GM19023 (cell line): ENCODE measurements around the gene CLDN2.
"Not testable (repeated sequence)": the region's sequence is repeated elsewhere in the genome, so short reads cannot be mapped to it uniquely, and the experiment has no call there.

Experiments used
- ATAC-seq: cut with Tn5 transposase; IDR thresholded peaks from one replicate; pipeline ENCODE4 v1.9.1; 2021; ENCODE audit warnings: mild to moderate bottlenecking, moderate library complexity; ENCODE audit not compliant: unreplicated experiment

CLDN2 gene, protein sequence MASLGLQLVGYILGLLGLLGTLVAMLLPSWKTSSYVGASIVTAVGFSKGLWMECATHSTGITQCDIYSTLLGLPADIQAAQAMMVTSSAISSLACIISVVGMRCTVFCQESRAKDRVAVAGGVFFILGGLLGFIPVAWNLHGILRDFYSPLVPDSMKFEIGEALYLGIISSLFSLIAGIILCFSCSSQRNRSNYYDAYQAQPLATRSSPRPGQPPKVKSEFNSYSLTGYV

DNA sequence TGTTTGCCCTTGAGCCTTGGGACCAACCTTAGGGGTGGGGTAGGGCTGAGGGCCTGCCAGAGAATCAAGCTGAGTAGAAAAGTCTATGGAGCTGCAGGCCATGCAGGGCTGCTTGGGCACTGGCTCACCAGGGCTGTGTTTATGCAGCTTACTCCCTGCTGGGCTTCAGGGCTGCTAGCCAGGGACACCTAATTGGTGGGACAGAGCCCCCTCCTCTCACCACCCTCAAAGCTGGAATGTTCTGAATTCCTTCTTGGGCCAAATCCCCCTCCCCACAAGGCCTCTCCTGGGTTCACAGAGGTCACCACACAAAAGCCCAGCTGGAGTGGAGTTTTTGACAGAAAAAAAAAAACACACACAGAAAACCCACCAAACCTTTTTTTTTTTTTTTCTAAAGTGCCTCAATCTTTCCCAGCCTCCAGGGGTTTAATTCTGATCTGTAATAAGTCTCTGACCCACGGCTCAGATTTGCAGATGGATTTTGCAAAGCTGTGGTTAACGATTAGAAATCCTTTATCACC lies at the start of gene CLDN2:
Gene CLDN2, plus strand, starts transcription at position 471 of the 521 bp plus-strand sequence. CDS start 7,827 bp downstream, outside the sequence.
- no peak for ATAC-seq

GRCh38 chrX:106872796-106873195 lies 47.4 kb upstream of the CLDN2 start:
- not testable (repeated sequence) for ATAC-seq

- ATAC-seq: no peak
Measured at GRCh38 chrX:106874075-106874474, 46.1 kb upstream of the CLDN2 start.

DNA sequence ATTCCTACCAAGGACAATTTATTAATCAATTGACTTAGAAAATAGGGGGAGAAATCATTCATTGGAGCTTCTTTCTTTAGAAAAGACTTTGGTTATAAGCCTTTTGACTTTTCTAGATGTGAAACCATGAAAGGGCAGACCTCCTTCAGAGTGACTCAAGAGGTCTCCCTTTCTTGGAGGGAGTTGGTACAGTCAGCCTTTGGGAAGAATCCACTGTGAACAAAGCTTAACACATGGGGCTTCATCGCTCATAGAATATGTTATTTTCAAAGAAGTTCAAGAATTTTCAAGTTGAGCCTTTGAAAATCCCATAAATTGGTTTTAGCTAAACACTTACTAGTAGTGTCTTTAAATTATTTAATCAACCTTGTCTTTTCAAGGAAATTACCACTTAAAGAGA lies 45.1 kb upstream of the CLDN2 start:
- no peak for ATAC-seq

DNA sequence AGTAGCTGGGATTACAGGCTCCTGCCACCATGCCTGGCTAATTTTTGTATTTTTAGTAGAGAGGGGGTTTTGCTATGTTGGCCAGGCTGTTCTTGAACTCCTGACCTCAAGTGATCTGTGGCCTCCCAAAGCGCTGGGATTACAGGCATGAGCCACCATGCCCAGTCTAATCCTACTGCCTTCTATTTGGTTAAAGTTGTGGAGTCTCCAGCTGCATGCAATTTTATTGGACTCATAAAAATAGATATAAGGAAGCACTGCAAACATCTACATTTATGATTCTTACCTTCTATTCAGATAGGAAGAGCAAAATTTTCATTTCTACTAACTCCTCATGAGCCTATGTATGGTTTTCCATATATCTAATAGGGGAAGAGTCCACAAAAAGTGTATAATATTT lies 30.7 kb upstream of the CLDN2 start:
- ATAC-seq: no peak

DNA sequence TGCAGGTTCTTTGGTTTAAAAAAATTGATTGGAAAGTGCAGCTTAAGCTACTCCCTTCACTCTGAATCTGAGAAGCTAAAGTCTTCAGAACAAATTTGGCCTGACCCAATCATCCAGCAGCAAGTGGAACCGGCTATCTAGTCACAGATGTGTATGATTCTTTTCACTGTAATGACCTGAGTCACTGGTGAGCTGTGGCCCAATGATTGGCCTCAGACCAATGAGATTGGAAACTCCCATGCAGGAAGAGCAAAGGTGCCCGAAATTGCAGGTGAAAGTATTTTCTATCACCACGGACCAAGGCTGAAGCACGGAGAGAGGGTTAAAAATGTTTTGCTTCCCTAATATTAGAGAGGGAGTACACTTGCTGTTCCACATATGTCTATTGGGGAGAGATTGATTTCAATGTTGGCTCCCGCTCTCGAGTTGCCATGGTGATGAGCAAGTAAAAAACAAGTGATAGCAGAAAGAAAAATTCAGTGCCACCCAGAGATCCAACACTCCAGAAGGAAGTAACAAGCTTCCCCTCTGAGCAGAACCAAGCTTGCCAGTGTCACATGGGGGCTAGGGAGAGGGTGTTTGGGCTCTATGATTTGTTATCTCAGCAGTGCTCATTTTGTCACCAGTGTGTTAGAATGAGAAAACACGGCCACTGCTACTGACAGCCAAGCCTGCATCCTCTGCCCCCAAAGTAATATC lies 28.3 kb upstream of the CLDN2 start:
- no peak for ATAC-seq

GRCh38 chrX:106894392-106894909 lies 25.8 kb upstream of the CLDN2 start:
- peak; percentile 77 for ATAC-seq

GRCh38 chrX:106894978-106895452 lies 25.2 kb upstream of the CLDN2 start:
- no peak for ATAC-seq

DNA sequence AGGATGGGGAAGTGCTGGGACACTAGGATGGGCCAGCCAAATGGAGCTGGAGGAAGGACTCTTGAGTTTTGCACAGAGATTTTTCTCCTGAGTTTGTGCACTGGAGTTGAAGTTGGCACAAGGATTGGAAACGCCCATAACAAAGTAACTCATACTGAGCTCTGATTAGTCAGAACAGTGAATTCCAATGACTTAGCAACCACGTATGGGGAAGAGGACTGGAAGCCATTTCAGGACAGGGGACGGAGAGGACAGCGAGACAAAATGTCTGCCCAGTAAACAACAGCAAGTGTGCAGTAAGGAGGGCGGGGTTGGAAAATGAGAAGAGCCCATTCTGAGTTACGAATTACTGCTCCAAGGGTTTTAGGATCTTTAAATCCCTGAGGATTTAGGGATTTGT lies 22.9 kb upstream of the CLDN2 start:
- ATAC-seq: no peak

- peak; percentile 68 for ATAC-seq
Measured at GRCh38 chrX:106898462-106898861, 21.7 kb upstream of the CLDN2 start.

DNA sequence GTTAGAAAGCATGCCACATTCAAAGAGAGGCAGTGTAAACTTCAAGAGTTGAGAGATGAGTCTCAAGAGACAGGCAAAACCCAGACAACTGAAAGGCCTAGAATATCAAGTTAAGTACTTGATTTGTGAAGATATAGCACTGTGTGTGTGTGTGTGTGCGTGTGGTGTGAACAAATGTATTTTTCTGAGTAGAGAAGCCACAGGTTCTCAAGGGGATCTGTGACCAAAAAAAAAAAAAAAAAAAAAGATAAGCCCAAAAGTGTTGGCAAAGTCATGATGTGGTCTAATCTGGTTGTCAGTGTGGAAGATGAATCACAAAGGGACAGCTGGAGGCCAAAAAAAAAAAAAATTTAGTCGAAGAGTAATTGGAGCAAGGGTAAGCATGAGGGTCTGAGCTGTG lies 20.9 kb upstream of the CLDN2 start:
- no peak for ATAC-seq

GRCh38 chrX:106899841-106900240 lies 20.4 kb upstream of the CLDN2 start:
- no peak for ATAC-seq

- no peak for ATAC-seq
Measured at GRCh38 chrX:106901341-106901740, 18.9 kb upstream of the CLDN2 start.

DNA sequence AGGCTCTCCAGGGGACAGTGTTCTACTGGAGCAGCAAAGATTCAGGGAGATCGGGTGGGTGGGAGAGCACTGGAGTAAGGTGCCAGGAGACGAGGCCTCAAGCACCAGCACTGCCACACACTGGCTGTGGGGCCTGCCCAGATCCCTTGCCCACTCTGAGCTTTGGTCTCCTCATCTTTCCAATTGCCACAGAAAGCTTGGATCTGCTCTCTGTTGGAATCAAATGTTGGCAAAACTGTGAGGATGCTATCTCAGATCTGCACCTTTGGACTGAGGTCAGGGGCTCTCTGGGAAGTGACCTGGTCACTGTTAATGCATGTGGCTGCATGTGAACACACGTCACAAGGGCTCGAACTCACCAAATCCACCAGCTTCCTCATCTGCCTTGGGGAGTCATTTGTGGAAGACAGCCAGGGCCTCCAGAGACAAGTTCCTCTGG lies 18.4 kb upstream of the CLDN2 start:
- ATAC-seq: no peak

DNA sequence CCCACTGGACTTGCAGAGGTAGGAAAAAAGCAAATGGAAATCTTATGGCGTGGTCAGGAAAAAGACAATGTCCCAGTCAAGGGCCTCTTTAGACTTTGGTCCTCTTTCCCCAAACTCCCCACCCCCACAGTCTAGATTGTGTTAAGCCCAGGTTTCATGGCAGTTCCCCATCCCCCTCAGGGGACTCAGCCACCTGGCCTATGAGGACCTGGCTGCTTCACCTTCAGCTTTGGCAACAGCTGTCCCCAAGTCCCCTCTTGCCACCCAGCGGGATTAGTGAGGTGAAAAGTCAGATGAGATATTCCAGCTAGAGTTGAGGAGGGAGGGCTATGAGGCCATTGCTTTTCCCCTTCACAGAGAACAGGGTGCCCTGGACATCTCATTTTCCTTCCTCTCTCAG lies 17.5 kb upstream of the CLDN2 start:
- ATAC-seq: no peak

- no peak for ATAC-seq
Measured at GRCh38 chrX:106903291-106903824, 16.8 kb upstream of the CLDN2 start, which contains the start of gene RIPPLY1. TSS of gene RIPPLY1 (minus strand) at chrX:106903341. CDS start at chrX:106903287, 54 bp downstream.

- no peak for ATAC-seq
Measured at GRCh38 chrX:106903856-106904528, 16.2 kb upstream of the CLDN2 start.

- no peak for ATAC-seq
Measured at GRCh38 chrX:106905064-106905708, 15.0 kb upstream of the CLDN2 start.

GRCh38 chrX:106906361-106906760 lies 13.8 kb upstream of the CLDN2 start:
- no peak for ATAC-seq

DNA sequence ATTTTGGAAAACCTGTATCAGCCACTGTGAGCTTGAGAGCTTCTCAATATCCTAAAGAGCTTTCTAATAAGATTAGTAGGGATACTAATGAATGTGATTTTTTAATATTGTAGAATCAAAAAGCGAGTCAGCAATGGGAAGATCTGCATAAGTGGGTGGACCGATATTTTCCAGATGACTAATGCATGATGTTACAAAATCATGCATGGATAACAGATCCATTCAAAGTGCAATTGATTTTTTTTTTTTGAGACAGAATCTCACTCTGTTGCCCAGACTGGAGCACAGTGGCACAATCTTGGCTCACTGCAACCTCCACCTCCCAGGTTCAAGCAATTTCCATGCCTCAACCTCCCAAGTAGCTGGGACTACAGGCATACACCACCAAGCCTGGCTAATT lies 7.3 kb upstream of the CLDN2 start:
- ATAC-seq: no peak
